ENCODE data around the gene CCN5.

DNA sequence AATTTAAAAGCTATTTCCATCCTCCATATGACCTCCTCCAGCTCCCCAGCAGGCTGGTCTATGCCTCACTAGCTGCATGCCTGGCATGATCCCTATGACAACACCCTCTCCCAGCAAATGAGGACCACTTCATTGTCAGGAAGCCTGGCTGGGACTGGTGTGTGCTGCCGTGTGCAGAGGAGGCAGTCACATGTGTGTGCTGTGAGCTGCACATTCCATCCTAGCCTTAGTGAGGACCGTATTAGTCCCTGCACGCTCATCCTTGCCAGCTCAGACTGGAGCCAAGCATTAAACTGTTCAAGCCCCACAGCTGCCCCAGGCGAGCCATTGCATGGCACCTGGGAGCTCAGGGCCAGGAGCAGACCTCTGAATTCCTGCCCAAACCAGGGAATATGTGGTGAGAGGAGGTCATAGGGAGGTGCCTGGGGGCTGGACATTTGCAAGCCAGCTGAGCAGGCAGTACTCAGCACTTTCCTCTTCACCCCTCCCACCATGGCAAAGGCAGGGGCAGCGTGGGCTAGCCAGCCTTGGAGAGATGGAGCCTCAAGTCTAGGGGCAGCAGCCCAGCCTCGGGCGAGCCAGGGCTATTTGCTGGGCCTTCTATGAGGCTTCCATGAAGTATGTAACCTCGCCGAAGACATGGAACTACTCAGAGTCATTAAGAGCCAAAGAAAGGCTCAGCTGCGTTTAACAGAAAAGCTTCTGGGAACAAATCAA lies 8.7 kb upstream of the CCN5 start:
- TF ChIP-seq, protein P1, sequence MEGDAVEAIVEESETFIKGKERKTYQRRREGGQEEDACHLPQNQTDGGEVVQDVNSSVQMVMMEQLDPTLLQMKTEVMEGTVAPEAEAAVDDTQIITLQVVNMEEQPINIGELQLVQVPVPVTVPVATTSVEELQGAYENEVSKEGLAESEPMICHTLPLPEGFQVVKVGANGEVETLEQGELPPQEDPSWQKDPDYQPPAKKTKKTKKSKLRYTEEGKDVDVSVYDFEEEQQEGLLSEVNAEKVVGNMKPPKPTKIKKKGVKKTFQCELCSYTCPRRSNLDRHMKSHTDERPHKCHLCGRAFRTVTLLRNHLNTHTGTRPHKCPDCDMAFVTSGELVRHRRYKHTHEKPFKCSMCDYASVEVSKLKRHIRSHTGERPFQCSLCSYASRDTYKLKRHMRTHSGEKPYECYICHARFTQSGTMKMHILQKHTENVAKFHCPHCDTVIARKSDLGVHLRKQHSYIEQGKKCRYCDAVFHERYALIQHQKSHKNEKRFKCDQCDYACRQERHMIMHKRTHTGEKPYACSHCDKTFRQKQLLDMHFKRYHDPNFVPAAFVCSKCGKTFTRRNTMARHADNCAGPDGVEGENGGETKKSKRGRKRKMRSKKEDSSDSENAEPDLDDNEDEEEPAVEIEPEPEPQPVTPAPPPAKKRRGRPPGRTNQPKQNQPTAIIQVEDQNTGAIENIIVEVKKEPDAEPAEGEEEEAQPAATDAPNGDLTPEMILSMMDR (IDR thresholded peaks at IDR 0.05; ENCODE audit: low read depth, low read length) = no peak
- TF ChIP-seq EZH2phosphoT487 (IDR thresholded peaks at IDR 0.05; ENCODE audit: low read depth) = no peak

Data from OCI-LY3 (cell line).